SJCRH30 (cell line): Measurements from ENCODE around the gene SP3. TPM values are rescaled to one million over a fixed set of nuclear protein-coding genes. Genes with fewer than 3 reads are reported as not detected.

ENCODE experiments used
- DNase-seq, 2 experiments: peaks; one replicate each; pipeline ENCODE4 v3.0.0-alpha.2; 2015 to 2020
- H3K27ac ChIP-seq: fragments of 250-450 bp; sonication (Bioruptor Pico); 2 replicates; pipeline ENCODE4 v1.5.1; 2020; ENCODE audit warnings: mild to moderate bottlenecking, moderate library complexity
- H3K27me3 ChIP-seq: fragments of 250-450 bp; sonication (Bioruptor Pico); 2 replicates; pipeline ENCODE4 v1.5.1; 2020; ENCODE audit warnings: mild to moderate bottlenecking, moderate library complexity
- H3K36me3 ChIP-seq: fragments of 250-450 bp; sonication (Bioruptor Pico); 2 replicates; pipeline ENCODE4 v1.5.1; 2020; ENCODE audit warnings: mild to moderate bottlenecking, moderate library complexity
- H3K4me1 ChIP-seq: fragments of 250-450 bp; sonication (Bioruptor Pico); 2 replicates; pipeline ENCODE4 v1.5.1; 2020; ENCODE audit warnings: mild to moderate bottlenecking, moderate library complexity
- H3K4me3 ChIP-seq: fragments of 250-450 bp; sonication (Bioruptor Pico); 2 replicates; pipeline ENCODE4 v1.5.1; 2020; ENCODE audit warnings: mild to moderate bottlenecking, moderate library complexity
- H3K9me3 ChIP-seq: fragments of 250-450 bp; sonication (Bioruptor Pico); replicated peaks from 2 replicates; pipeline ENCODE4 v1.5.1; 2020; ENCODE audit warnings: mild to moderate bottlenecking, moderate library complexity
- total RNA-seq: library from RNA; depleted of rRNA; stranded (reverse); fragments of >200 nt; shearing (Covaris generic); gene quantifications from 2 replicates; pipeline ENCODE4 v1.2.3, GENCODE V29; 2014

The SP3 gene
- total RNA-seq, 1 experiment from 2014 or later, result 148 TPM

- H3K36me3 ChIP-seq, result no peaks in the 10 kb centered on the region
- no peak overlapping the region for H3K4me3 ChIP-seq
- H3K4me1 ChIP-seq, result peaks cover 11% of the 10 kb centered on the region; the same call in 1 of the 2 replicates
- no peak for DNase-seq
- H3K27ac ChIP-seq, result no peak overlapping the region
- no peaks in the 10 kb centered on the region for H3K27me3 ChIP-seq
- no peaks in the 10 kb centered on the region for H3K9me3 ChIP-seq
Observed at GRCh38 chr2:173989160-173989883, 24.1 kb upstream of the SP3 start.

GRCh38 chr2:173986805-173987204 lies 21.6 kb upstream of the SP3 start:
- DNase-seq, result no peak
- H3K27me3 ChIP-seq, result no peaks in the 10 kb centered on the region
- H3K9me3 ChIP-seq, result no peaks in the 10 kb centered on the region
- no peak overlapping the region for H3K27ac ChIP-seq
- H3K4me3 ChIP-seq, result no peak overlapping the region
- H3K4me1 ChIP-seq, result peaks cover 14% of the 10 kb centered on the region
- H3K36me3 ChIP-seq, result no peaks in the 10 kb centered on the region

GRCh38 chr2:173985605-173985992 lies 20.4 kb upstream of the SP3 start:
- H3K36me3 ChIP-seq, result no peaks in the 10 kb centered on the region
- H3K4me3 ChIP-seq, result no peak overlapping the region
- no peak for DNase-seq
- no peaks in the 10 kb centered on the region for H3K9me3 ChIP-seq
- H3K4me1 ChIP-seq, result peaks cover 7% of the 10 kb centered on the region; the same call in 1 of the 2 replicates
- no peak overlapping the region for H3K27ac ChIP-seq
- H3K27me3 ChIP-seq, result no peaks in the 10 kb centered on the region

- no peaks in the 10 kb centered on the region for H3K36me3 ChIP-seq
- H3K9me3 ChIP-seq, result no peaks in the 10 kb centered on the region
- H3K4me3 ChIP-seq, result no peak overlapping the region
- H3K4me1 ChIP-seq, result peaks cover 9% of the 10 kb centered on the region; the same call in 1 of the 2 replicates
- DNase-seq, result no peak
- no peaks in the 10 kb centered on the region for H3K27me3 ChIP-seq
- H3K27ac ChIP-seq, result no peak overlapping the region
Observed at GRCh38 chr2:173984866-173985604, 19.9 kb upstream of the SP3 start.

GRCh38 chr2:173983391-173983871 lies 18.3 kb upstream of the SP3 start:
- no peak for DNase-seq
- no peak overlapping the region for H3K27ac ChIP-seq
- H3K9me3 ChIP-seq, result no peaks in the 10 kb centered on the region
- peaks cover 9% of the 10 kb centered on the region; the same call in 1 of the 2 replicates for H3K4me1 ChIP-seq
- H3K27me3 ChIP-seq, result no peaks in the 10 kb centered on the region
- no peak overlapping the region for H3K4me3 ChIP-seq
- H3K36me3 ChIP-seq, result no peaks in the 10 kb centered on the region

- DNase-seq, result peak in 1 of 2 experiments; percentile 40
Observed at GRCh38 chr2:173982918-173983317, 17.7 kb upstream of the SP3 start.

GRCh38 chr2:173982182-173982714 lies 17.1 kb upstream of the SP3 start:
- H3K36me3 ChIP-seq, result no peaks in the 10 kb centered on the region
- DNase-seq, result no peak
- peaks cover 9% of the 10 kb centered on the region; the same call in 1 of the 2 replicates for H3K4me1 ChIP-seq
- H3K27ac ChIP-seq, result no peak overlapping the region
- H3K9me3 ChIP-seq, result no peaks in the 10 kb centered on the region
- no peak overlapping the region for H3K4me3 ChIP-seq
- H3K27me3 ChIP-seq, result no peaks in the 10 kb centered on the region

More at GRCh38 chr2:173982918-173983317, 17.7 kb upstream of the SP3 start:
- Histone ChIP-seq H3K4me3 (no peak overlapping the region), H3K27ac (no peak overlapping the region), H3K9me3 (no peaks in the 10 kb centered on the region), H3K36me3 (no peaks in the 10 kb centered on the region), H3K4me1 (peaks cover 9% of the 10 kb centered on the region; the same call in 1 of the 2 replicates), H3K27me3 (no peaks in the 10 kb centered on the region)

- H3K4me1 ChIP-seq, result peaks cover 9% of the 10 kb centered on the region; the same call in 1 of the 2 replicates
- no peak overlapping the region for H3K4me3 ChIP-seq
- no peaks in the 10 kb centered on the region for H3K36me3 ChIP-seq
- H3K9me3 ChIP-seq, result no peaks in the 10 kb centered on the region
- no peak overlapping the region for H3K27ac ChIP-seq
- H3K27me3 ChIP-seq, result no peaks in the 10 kb centered on the region
- no peak for DNase-seq
Observed at GRCh38 chr2:173981520-173981919, 16.3 kb upstream of the SP3 start.

- Histone ChIP-seq H3K9me3 (no peaks in the 10 kb centered on the region), H3K4me1 (peaks cover 9% of the 10 kb centered on the region; the same call in 1 of the 2 replicates), H3K36me3 (no peaks in the 10 kb centered on the region), H3K27ac (no peak overlapping the region), H3K4me3 (no peak overlapping the region), H3K27me3 (no peaks in the 10 kb centered on the region)
- no peak for DNase-seq
Observed at GRCh38 chr2:173979751-173980351, 14.7 kb upstream of the SP3 start.

GRCh38 chr2:173978447-173978846 lies 13.3 kb upstream of the SP3 start:
- no peak overlapping the region for H3K4me3 ChIP-seq
- H3K27ac ChIP-seq, result no peak overlapping the region
- H3K27me3 ChIP-seq, result no peaks in the 10 kb centered on the region
- H3K4me1 ChIP-seq, result peaks cover 9% of the 10 kb centered on the region; the same call in 1 of the 2 replicates
- no peaks in the 10 kb centered on the region for H3K36me3 ChIP-seq
- peak in 1 of 2 experiments; percentile 48 for DNase-seq
- H3K9me3 ChIP-seq, result no peaks in the 10 kb centered on the region

GRCh38 chr2:173972636-173973035 lies 7.5 kb upstream of the SP3 start:
- no peak overlapping the region for H3K27ac ChIP-seq
- no peaks in the 10 kb centered on the region for H3K4me1 ChIP-seq
- no peaks in the 10 kb centered on the region for H3K9me3 ChIP-seq
- no peaks in the 10 kb centered on the region for H3K36me3 ChIP-seq
- H3K4me3 ChIP-seq, result no peak overlapping the region
- DNase-seq, result peak in 1 of 2 experiments; percentile 15
- H3K27me3 ChIP-seq, result no peaks in the 10 kb centered on the region

- no peaks in the 10 kb centered on the region for H3K4me1 ChIP-seq
- H3K27me3 ChIP-seq, result no peaks in the 10 kb centered on the region
- H3K36me3 ChIP-seq, result no peaks in the 10 kb centered on the region
- H3K27ac ChIP-seq, result no peak overlapping the region
- H3K4me3 ChIP-seq, result no peak overlapping the region
- no peak for DNase-seq
- no peaks in the 10 kb centered on the region for H3K9me3 ChIP-seq
Observed at GRCh38 chr2:173972165-173972564, 7.0 kb upstream of the SP3 start.

- Histone ChIP-seq H3K9me3 (no peaks in the 10 kb centered on the region), H3K27ac (no peak overlapping the region), H3K4me3 (no peak overlapping the region), H3K4me1 (peaks cover 7% of the 10 kb centered on the region), H3K36me3 (no peaks in the 10 kb centered on the region), H3K27me3 (no peaks in the 10 kb centered on the region)
- no peak for DNase-seq
Observed at GRCh38 chr2:173970516-173970924, 5.3 kb upstream of the SP3 start.

- DNase-seq, result no peak
Observed at GRCh38 chr2:173969886-173970285, 4.7 kb upstream of the SP3 start.

GRCh38 chr2:173968551-173968950 lies 3.4 kb upstream of the SP3 start:
- Histone ChIP-seq H3K27ac (no peak overlapping the region), H3K27me3 (no peaks in the 10 kb centered on the region), H3K36me3 (no peaks in the 10 kb centered on the region), H3K4me1 (peaks cover 7% of the 10 kb centered on the region), H3K4me3 (no peak overlapping the region), H3K9me3 (no peaks in the 10 kb centered on the region)
- no peak for DNase-seq

More at GRCh38 chr2:173969886-173970285, 4.7 kb upstream of the SP3 start:
- Histone ChIP-seq H3K27ac (no peak overlapping the region), H3K9me3 (no peaks in the 10 kb centered on the region), H3K4me3 (no peak overlapping the region), H3K27me3 (no peaks in the 10 kb centered on the region), H3K36me3 (no peaks in the 10 kb centered on the region), H3K4me1 (peaks cover 7% of the 10 kb centered on the region)
